HG02759 (cell line): Measurements from ENCODE around the gene APOBEC3A.
"Not testable (repeated sequence)": the region's sequence is repeated elsewhere in the genome, so short reads cannot be mapped to it uniquely, and the experiment has no call there.

Source experiments
- ATAC-seq: cut with Tn5 transposase; IDR thresholded peaks from one replicate; pipeline ENCODE4 v1.9.1; 2021; ENCODE audit warnings: mild to moderate bottlenecking, moderate library complexity; ENCODE audit not compliant: unreplicated experiment

The APOBEC3A gene

DNA sequence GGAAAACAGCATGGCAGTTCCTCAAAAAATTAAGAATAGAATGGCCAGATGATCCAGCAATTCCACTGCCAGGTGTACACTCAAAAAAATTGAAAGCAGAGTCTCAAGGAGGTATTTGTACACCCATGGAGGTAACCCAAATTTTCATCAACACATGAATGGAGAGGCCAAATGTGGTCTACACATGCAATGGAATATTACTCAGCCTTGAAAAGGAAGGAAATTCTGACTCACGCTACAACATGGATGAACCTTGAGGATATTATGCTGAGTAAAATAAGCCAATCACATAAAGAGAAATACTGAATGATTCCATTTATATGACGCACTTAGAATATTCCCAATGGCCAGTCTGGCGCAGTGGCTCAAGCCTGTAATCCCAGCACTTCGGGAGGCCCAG, 19.9 kb downstream of the APOBEC3A start:
- not testable (repeated sequence) for ATAC-seq

DNA sequence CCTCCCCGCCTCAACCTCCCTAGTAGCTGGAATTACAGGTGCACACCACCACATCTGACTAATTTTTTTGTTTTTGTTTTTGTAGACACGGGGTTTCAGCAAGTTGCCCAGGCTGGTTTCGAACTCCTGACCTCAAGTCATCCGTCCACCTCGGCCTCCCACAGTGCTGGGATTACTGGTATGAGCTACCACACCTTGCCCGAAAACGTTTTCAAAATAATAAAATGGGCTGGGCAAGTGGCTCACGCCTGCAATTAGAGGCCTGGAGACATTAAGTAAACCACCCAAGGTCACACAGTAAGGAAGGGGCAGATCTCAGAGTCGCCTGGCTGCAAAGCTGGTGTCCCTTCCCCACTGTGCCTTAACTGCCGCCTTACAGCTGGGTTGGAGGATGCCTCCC, 23.2 kb downstream of the APOBEC3A start:
- ATAC-seq, result not testable (repeated sequence)

DNA sequence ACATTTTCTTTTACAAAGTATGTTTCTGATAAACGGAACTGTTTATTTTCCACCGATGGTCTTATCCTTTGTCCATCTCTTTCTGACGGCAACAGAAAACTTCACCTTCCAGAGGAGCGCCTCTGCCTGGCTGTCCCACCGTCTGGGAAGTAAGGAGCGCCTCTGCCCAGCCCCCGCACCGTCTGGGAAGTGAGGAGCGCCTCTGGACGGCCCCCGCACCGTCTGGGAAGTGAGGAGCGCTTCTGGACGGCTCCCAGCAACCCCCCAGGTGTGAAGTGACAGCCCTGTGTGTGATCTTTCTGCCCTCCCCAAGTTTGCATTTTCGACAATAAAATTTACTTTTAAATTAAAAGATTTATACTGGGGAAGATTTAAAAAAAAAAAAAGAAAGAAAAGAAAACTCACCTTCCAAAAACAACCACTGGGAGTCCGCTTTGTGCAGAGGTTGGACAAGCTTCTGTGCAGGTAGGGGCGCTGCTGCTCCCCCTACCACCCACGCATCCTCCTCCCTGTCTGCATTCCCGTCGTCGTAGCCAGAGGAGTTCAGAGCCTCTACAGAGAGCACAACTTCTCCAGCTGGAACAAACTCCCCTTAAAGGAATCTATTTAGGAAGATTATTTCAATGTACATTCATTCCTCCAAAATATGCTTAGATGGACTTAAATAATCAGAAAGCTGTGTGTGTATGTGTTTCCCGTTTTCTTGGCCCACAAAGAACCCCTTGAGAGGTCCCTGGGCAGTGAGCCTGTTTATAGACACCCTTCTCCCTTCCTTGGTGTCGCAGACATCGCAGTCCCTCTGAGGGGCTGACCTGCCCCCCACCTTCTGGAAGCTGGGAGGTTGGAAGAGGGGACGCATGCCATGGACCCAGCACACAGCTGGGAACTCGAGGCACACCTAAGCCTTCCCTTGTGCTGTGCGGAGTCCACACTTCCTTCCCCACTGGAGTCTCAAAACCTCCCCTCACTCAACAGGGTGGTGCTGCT, 23.9 kb downstream of the APOBEC3A start:
- no peak for ATAC-seq

DNA sequence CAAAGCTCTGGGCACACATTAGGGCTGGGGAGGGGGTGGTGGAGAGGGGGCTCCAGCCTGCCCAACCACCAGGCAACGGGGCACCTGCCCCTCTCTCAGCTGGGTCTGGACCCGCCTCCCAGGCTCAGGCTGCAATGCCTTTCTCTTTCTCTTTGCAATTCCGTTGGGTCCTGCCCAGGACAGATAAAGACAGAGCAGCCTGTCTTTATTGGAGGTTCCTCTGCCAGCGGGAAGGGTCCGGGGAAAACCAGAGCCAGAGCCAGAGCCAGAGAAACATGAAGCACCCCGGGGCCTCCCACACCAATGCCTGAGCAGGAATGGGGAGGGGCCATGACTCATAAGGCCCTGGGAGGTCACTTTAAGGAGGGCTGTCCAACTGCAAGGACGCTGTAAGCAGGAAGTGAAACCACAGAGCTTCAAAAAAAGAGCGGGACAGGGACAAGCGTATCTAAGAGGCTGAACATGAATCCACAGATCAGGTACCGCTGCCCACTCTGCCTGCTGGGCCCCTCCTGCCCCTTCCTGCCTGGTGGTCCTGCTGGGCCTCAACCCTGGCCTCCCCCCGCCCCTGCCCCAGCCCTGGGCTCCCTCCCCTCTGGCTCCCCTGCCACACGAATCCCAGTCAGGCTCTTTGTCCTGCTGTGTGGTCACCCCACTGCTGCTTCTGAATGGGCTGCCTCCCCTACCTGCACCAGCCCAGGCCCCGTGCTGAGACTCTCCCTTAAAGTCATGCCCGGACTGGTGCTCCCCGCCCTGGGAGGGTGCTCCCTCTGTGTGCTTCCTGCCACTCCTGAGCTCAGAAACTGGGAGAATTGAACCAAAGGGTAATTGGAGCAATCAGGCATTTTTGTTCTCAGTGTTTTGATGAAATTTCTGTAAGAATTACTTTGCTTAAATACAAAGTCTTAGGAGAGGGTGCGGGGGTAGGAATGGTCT, 24.9 kb downstream of the APOBEC3A start, which contains the start of gene APOBEC3B:
TSS of gene APOBEC3B (plus strand) at position 356 of the 936 bp plus-strand sequence. CDS start at position 463, 107 bp downstream.
- peak; percentile 57 for ATAC-seq

DNA sequence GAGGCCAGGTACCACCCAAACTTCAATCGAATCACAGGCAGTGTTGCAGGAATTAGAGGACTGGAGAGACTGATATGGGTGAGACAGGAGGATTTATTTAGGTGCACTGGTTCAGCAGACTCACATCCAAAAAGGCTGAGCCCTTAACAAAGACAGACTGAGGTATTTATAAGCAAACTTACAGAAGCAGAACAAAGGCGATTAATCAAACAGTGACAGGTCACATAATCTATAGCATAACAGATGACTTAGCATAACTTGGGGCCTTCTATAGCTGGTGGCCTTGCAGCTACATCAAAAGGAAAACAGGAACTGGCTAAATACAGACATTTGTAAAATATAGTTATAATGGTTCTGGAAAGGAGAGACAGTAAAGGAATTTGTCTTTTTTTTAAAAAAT, 26.8 kb downstream of the APOBEC3A start:
- ATAC-seq, result no peak

DNA sequence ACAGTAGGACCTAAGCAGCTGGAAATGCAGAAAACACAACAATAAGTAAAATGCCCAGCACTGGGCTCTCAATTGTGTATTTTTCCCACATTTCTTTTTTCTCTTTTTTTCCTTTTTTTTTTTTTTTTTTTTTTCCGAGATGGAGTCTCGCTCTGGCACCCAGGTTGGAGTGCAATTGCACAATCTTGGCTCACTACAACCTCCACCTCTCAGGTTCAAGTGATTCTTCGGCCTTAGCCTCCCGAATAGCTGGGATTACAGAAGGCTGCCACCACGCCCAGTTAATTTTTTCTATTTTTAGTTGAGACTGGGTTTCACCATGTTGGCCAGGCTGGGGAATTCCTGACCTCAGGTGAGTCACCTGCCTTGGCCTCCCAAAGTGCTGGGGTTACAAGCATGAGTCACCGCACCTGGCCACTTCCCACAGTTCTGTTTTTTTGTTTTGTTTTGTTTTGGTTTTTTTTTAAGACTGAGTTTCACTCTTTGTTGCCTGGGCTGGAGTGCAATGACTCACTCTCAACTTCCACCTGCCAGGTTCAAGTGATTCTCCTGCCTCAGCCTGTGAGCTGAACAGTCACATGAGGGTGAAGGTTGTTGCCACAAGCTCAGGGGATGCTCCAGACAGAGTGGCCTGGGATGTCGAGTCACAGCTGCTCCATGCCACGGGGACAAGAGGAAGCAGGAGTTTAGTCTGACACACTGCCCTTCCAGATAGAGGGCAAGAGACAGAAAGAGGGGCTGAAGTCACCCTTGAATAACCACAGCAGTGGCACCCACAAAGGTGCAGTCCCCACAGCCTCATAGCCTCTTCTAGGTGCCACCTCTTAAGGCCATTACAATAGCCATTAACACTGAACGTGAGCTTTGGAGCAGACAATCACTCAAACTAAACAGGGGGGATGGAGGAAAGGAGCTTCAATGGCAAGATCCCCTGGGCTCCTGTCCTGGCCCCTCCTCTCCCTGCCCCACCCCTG, 27.7 kb downstream of the APOBEC3A start:
- peak; percentile 73 for ATAC-seq

DNA sequence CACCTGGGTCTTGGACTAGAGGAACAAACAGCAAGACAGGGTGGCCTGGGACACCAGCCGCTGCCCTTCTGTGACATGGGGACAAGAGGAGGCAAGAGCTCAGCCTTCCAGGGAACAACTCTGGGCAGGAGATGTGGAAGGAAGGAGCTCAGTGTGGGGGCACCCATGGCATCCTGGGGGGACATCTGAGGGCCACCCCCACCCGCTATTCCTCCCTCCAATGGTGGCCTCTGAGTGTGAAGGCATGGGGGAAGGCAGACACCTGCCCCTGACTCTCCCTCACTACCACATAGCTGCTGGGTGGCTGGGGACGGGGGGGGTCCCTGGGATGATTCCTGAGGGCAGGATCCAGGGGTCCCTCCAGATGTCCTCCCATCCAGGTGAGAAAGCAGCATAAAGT, 29.2 kb downstream of the APOBEC3A start:
- ATAC-seq, result no peak

DNA sequence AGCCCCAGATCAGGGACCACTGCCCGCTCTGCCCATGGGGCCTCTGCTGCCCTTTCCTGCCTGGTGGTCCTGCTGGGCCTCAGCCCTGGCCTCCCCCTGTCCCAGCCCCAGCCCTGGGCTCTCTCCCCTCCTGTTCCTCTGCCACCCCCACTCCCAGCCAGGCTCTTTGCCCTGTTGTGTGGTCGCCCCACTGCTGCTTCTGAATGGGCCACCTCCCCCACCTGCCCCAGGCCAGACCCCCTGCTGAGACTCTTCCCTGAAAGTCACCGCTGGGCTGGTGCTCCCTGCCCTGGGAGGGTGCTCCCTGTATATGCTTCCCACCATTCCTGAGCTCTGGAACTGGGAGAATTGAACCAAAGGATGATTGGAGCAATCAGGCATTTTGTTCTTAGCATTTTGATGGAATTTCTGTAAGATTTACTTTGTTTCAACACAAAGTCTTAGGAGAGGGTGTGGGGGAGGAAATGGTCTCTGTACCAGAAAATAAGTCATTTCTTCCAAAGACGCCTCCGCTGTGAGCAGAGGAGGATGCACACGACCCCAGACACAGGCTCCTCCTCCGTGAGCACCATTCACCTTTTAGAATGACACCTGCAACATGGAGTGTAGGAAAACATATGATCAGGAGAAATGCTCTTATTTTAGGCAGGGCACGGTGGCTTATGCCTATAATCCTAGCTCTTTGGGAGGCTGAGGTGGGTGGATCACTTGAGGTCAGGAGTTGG, 29.9 kb downstream of the APOBEC3A start:
- no peak for ATAC-seq

DNA sequence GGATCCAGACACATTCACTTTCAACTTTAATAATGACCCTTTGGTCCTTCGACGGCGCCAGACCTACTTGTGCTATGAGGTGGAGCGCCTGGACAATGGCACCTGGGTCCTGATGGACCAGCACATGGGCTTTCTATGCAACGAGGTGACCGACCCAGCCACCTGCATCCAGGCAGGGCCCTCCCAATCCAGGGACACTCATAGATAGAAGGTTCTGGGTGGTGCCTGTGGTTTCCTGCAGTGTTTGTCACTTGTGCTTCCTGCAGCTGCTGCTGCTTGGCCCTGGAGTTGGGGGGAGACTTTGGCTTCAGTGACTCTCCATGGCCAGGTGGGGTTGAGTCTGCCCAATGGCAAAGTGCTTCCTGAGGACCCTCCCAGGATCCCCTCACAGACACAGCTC, 32.1 kb downstream of the APOBEC3A start:
- ATAC-seq, result no peak

DNA sequence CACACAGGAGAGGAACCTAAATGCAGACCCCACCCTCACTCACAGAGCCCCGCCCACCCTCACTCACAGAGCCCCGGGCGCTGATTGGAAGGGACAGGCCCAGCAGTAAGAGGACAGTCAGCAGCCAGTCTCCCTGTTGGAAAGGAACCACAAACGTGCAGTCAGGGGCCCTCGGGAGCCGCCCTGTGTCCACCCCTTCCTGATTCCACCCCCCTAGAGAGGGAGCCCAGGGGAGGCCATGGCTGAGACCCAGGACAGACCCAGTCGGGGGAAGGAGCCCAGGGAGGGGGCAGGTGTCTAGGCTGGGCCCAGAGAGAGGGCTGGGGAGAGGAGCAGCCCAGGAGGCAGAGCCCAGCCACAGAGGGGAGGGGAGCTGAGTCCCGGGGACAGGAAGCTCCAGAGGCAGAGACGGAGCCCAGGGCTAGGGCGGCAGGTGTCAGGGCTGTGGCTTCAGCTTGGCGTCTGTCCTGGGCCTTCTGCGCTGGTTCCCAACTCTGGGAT, 35.5 kb downstream of the APOBEC3A start:
- not testable (repeated sequence) for ATAC-seq

DNA sequence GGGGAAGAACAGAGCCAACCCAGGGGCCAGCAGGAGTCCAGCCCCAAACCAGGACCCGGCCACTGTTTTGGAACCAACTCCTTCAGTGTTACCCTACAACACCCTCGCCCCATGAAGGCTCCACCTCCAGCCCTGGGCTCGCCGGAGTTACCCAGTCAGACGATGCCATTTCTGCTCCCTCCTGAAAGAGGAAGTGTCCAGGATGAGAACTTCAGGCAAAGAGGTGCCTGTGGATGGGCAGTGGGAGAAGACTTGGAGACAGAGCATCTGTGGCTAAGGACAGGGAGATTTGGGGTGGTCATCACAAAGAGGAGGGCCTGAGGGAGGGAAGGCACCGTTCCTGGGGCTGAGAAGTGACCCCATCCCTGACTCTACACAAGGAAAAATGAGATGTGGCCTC, 38.7 kb downstream of the APOBEC3A start:
- no peak for ATAC-seq

DNA sequence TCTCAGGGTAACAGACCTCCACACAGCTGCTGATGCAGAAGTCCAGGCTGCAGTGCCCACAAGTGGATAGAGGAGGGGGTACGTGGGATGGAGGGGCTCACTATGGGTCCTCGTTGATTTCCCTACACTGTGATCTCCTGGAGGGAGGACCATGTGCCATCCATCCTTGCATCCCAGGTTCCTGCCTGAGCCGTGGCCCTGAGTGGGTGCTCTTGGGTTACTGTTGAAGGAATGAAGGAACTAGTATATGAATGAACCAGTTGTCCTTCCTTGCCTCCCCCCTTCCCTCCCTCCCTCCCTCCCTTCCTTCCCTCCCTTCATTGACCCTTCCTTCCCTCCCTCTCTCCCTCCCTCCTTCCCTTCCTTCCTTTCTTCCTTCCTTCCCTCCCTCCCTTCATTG, 40.1 kb downstream of the APOBEC3A start:
- no peak for ATAC-seq

DNA sequence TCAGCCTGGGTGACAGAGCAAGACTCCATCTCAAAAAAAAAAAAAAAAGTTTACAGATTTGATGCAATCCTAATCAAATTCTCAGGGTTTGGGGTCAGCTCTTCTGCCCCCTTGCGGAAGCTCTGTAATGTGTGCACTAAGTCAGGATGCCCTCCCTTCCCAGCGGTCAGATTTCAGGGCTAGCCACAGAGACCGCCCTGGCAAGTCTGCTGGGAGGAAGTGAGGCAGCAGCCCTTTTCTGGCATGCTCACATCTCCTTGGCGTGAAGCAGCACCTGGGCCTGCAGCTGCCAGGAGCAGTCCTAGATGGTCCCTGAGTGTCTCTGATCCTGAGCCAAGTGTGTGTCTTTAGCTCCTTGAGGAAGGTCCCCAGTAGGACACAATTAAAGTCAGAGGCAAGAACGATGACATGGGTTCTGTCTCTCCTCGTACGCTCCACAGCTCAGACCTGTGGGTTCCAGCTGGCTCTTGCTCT, 45.8 kb downstream of the APOBEC3A start:
- ATAC-seq, result peak; percentile 65

DNA sequence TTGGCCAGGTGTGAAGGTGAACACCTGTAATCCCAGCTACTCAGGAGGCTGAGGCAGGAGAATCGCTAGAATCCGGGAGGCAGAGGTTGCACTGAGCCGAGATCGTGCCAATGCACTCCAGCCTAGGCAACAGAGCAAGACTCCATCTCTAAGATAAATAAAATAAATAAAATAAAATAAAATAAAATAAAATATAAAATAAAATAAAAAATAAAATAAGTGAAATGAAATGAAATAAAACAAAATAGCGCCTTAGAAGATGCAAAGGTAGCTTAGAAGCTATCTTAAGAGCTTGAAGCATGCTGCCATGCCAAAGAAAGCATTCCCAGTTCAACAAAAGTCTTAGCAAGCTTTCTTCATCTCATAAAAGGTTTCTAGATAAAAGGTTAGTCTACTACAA, 49.8 kb downstream of the APOBEC3A start:
- ATAC-seq, result no peak

DNA sequence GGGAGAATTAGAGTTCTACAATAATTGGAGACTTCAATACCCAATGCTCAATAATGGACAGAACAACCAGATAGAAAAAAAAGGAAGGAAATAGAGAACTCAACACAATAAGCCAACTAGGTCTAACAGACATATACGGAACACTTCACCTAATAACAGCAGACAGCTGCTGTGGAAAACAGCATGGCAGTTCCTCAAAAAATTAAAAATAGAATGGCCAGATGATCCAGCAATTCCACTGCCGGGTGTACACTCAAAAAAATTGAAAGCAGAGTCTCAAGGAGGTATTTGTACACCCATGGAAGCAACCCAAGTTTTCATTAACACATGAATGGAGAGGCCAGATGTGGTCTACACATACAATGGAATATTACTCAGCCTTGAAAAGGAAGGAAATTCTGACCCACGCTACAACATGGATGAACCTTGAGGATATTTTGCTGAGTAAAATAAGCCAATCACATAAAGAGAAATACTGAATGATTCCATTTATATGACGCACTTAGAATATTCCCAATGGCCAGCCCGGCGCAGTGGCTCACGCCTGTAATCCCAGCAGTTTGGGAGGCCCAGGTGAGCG, 51.0 kb downstream of the APOBEC3A start:
- ATAC-seq, result not testable (repeated sequence)

DNA sequence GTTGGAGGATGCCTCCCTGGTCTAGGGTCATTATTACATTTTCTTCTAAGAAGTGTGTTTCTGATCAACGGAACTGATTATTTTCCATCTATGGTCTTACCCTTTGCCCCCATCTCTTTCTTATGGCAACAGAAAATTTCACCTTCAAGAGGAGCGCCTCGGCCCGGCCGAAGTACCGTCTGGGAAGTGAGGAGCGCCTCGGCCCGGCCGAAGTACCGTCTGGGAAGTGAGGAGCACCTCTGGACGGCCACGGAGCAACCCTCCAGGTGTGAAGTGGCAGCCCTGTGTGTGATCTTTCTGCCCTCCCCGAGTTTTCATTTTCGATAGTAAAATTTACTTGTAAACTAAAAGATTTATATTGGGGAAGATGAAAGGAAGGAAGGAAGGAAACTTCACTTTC, 53.5 kb downstream of the APOBEC3A start:
- ATAC-seq, result no peak
